PFSK-1 (cell line): Measurements from ENCODE around the gene DGKB.

ENCODE experiments used
- FOXP2 ChIP-seq: optimal IDR thresholded peaks from 2 replicates; pipeline ENCODE3; 2011; ENCODE audit warnings: borderline replicate concordance, control low read depth, inconsistent platforms; ENCODE audit not compliant: insufficient read depth; ENCODE audit errors: extremely low read length, extremely low read depth
- POLR2AphosphoS5 ChIP-seq: IDR thresholded peaks from 2 replicates; pipeline ENCODE4 v1.6.1; 2012; ENCODE audit warnings: low read depth, mild to moderate bottlenecking, control low read depth, low read length, moderate library complexity
- REST ChIP-seq, 2 experiments: IDR thresholded peaks; 2 replicates each; pipeline versions ENCODE4 v1.6.1 to v1.8.0; 2011 to 2012; ENCODE audit warnings: low read depth in 2 of 2, low read length in 2 of 2, control low read depth in 1 of 2, inconsistent platforms in 1 of 2, mild to moderate bottlenecking in 1 of 2, moderate library complexity in 1 of 2; ENCODE audit not compliant: insufficient read depth in 1 of 2
- SIN3A ChIP-seq: IDR thresholded peaks from 2 replicates; pipeline ENCODE4 v1.6.1; 2012; ENCODE audit warnings: mild to moderate bottlenecking, low read length, moderate library complexity, borderline replicate concordance; ENCODE audit not compliant: insufficient read depth
- TAF1 ChIP-seq: IDR thresholded peaks from 2 replicates; pipeline ENCODE4 v1.6.1; 2012; ENCODE audit warnings: low read length, control low read depth, borderline replicate concordance; ENCODE audit not compliant: insufficient read depth

Gene DGKB

GRCh38 chr7:14309432-14309831 is 593.1 kb downstream of the DGKB start:
- TF ChIP-seq POLR2AphosphoS5 (no peak), REST (IDR thresholded peaks at IDR 0.05; ENCODE audit: insufficient read depth in 1 of 2, low read depth in 2 of 2, low read length in 2 of 2) (no peak), SIN3A (no peak), TAF1 (no peak), FOXP2 (no peak)

- TF ChIP-seq SIN3A = no peak
- no peak for TF ChIP-seq REST (IDR thresholded peaks at IDR 0.05; ENCODE audit: insufficient read depth in 1 of 2, low read depth in 2 of 2, low read length in 2 of 2)
- no peak for TF ChIP-seq POLR2AphosphoS5
- no peak for TF ChIP-seq FOXP2
- no peak for TF ChIP-seq TAF1
These were observed 597.2 kb downstream of the DGKB start for GRCh38 chr7:14305233-14305866.

GRCh38 chr7:14303536-14303935 is 599.0 kb downstream of the DGKB start:
- TF ChIP-seq POLR2AphosphoS5 (no peak), TAF1 (no peak), REST (IDR thresholded peaks at IDR 0.05; ENCODE audit: insufficient read depth in 1 of 2, low read depth in 2 of 2, low read length in 2 of 2) (no peak), SIN3A (no peak), FOXP2 (no peak)

GRCh38 chr7:14294637-14295036 is 607.9 kb downstream of the DGKB start:
- TF ChIP-seq POLR2AphosphoS5 = no peak
- 0 out of 2 replicates have a peak, but pooled peaks have one; percentile 16 for TF ChIP-seq TAF1

- no peak for TF ChIP-seq FOXP2
- TF ChIP-seq SIN3A = no peak
- no peak for TF ChIP-seq REST (IDR thresholded peaks at IDR 0.05; ENCODE audit: insufficient read depth in 1 of 2, low read depth in 2 of 2, low read length in 2 of 2)
- no peak for TF ChIP-seq TAF1
- TF ChIP-seq POLR2AphosphoS5 = no peak
These were observed 609.1 kb downstream of the DGKB start for GRCh38 chr7:14293434-14293833.
